HepG2 (cell line): ENCODE data around the gene GNAI2. TPM values are rescaled to one million over a fixed set of nuclear protein-coding genes. Genes with fewer than 3 reads are reported as not detected.

Experiments
- ARHGAP35 ChIP-seq: sonication (generic); formaldehyde crosslinking; IDR thresholded peaks from 2 replicates; pipeline ENCODE4 v1.9.0; 2022; ENCODE audit warnings: mild to moderate bottlenecking, inconsistent platforms, moderate library complexity, missing genetic modification reagents, borderline replicate concordance
- MAZ ChIP-seq, 2 experiments: sonication (generic) in 1 of 2; formaldehyde crosslinking in 1 of 2; IDR thresholded peaks; 2 replicates each; pipeline versions ENCODE4 v1.5.0 to v1.6.1; 2012 to 2020; ENCODE audit warnings: low read depth in 2 of 2, mild to moderate bottlenecking in 2 of 2, borderline replicate concordance in 1 of 2, improper control_type of control experiment in 1 of 2, low read length in 1 of 2, missing genetic modification reagents in 1 of 2, moderate library complexity in 1 of 2
- NRL ChIP-seq: sonication (generic); formaldehyde crosslinking; IDR thresholded peaks from 2 replicates; pipeline ENCODE4 v1.5.0; 2020; ENCODE audit warnings: missing genetic modification reagents, mild to moderate bottlenecking, moderate library complexity, borderline replicate concordance
- POLR2AphosphoS5 ChIP-seq: IDR thresholded peaks from 2 replicates; pipeline ENCODE4 v1.6.1; 2012; ENCODE audit warnings: low read depth, low read length
- RFX1 ChIP-seq: fragments of 450-650 bp; IDR thresholded peaks from 2 replicates; pipeline ENCODE4 v1.6.1; 2017
- SALL1 ChIP-seq: sonication (generic); formaldehyde crosslinking; IDR thresholded peaks from 2 replicates; pipeline ENCODE4 v1.8.0; 2022; ENCODE audit warnings: mild to moderate bottlenecking, missing genetic modification reagents
- SMYD3 ChIP-seq: sonication (generic); formaldehyde crosslinking; IDR thresholded peaks from 2 replicates; pipeline ENCODE4 v1.8.1; 2023; ENCODE audit warnings: mild to moderate bottlenecking, missing genetic modification reagents
- TRIM24 ChIP-seq: sonication (generic); formaldehyde crosslinking; IDR thresholded peaks from 2 replicates; pipeline ENCODE4 v1.8.0; 2022; ENCODE audit warnings: mild to moderate bottlenecking, missing genetic modification reagents
- ZBTB7B ChIP-seq: sonication (generic); formaldehyde crosslinking; IDR thresholded peaks from 2 replicates; pipeline ENCODE4 v1.4.0; 2020; ENCODE audit warnings: missing genetic modification reagents
- ZNF549 ChIP-seq: sonication (generic); formaldehyde crosslinking; IDR thresholded peaks from 2 replicates; pipeline ENCODE4 v1.5.0; 2020; ENCODE audit warnings: missing genetic modification reagents
- ZNF678 ChIP-seq: sonication (generic); formaldehyde crosslinking; IDR thresholded peaks from 2 replicates; pipeline ENCODE4 v1.4.0; 2020; ENCODE audit warnings: mild to moderate bottlenecking, missing genetic modification reagents
- polyA plus RNA-seq, 8 experiments: library from polyadenylated mRNA; depleted of rRNA in 3 of 8; stranded (reverse) in 7 of 8; unstranded in 1 of 8; fragments of >200 nt; fragmentation: Illumina TruSeq in 4 of 8; extraction: Trizol in 4 of 8; gene quantifications; 2 replicates each; pipeline versions ENCODE4 v1.2.1 to v1.2.3, GENCODE V29; 2011 to 2016; ENCODE audit warnings: low read depth in 4 of 8, missing spikeins in 1 of 8, mixed read lengths in 1 of 8; ENCODE audit not compliant: insufficient read depth in 1 of 8
- total RNA-seq, 5 experiments: library from RNA; depleted of rRNA; stranded (reverse); fragments of >200 nt; fragmentation: Illumina TruSeq; extraction: Trizol; gene quantifications; 2 replicates each; pipeline ENCODE4 v1.2.3, GENCODE V29; 2016; ENCODE audit warnings: low read depth in 1 of 5
- TF ChIP-seq, protein P1 (sequence below): IDR thresholded peaks from 2 replicates; pipeline ENCODE4 v1.6.1; 2012; ENCODE audit warnings: low read depth, low read length, improper control_type of control experiment
- TF ChIP-seq, protein P2 (sequence below): sonication (generic); formaldehyde crosslinking; IDR thresholded peaks from 2 replicates; pipeline ENCODE4 v1.8.1; 2022; ENCODE audit warnings: mild to moderate bottlenecking, missing genetic modification reagents
- TF ChIP-seq, protein P3 (sequence below): sonication (generic); formaldehyde crosslinking; IDR thresholded peaks from 2 replicates; pipeline ENCODE4 v1.9.0; 2021; ENCODE audit warnings: missing genetic modification reagents, mild to moderate bottlenecking, borderline replicate concordance
- TF ChIP-seq, protein P4 (sequence below): sonication (generic); formaldehyde crosslinking; IDR thresholded peaks from 2 replicates; pipeline ENCODE4 v1.5.0; 2020; ENCODE audit warnings: mild to moderate bottlenecking, missing genetic modification reagents, moderate library complexity
- TF ChIP-seq, protein P5 (sequence below): sonication (generic); formaldehyde crosslinking; IDR thresholded peaks from 2 replicates; pipeline ENCODE4 v1.4.0; 2020; ENCODE audit warnings: missing genetic modification reagents
- TF ChIP-seq, protein P6 (sequence below): sonication (generic); formaldehyde crosslinking; IDR thresholded peaks from 2 replicates; pipeline ENCODE4 v1.4.0; 2020; ENCODE audit warnings: low read depth, missing genetic modification reagents

Gene GNAI2
- total and polyA plus RNA-seq, 2 of the 13 experiments (the other 11 are each of a cell fraction or from before 2014, with no cell fraction given), result 51.1 to 66.2 TPM

DNA sequence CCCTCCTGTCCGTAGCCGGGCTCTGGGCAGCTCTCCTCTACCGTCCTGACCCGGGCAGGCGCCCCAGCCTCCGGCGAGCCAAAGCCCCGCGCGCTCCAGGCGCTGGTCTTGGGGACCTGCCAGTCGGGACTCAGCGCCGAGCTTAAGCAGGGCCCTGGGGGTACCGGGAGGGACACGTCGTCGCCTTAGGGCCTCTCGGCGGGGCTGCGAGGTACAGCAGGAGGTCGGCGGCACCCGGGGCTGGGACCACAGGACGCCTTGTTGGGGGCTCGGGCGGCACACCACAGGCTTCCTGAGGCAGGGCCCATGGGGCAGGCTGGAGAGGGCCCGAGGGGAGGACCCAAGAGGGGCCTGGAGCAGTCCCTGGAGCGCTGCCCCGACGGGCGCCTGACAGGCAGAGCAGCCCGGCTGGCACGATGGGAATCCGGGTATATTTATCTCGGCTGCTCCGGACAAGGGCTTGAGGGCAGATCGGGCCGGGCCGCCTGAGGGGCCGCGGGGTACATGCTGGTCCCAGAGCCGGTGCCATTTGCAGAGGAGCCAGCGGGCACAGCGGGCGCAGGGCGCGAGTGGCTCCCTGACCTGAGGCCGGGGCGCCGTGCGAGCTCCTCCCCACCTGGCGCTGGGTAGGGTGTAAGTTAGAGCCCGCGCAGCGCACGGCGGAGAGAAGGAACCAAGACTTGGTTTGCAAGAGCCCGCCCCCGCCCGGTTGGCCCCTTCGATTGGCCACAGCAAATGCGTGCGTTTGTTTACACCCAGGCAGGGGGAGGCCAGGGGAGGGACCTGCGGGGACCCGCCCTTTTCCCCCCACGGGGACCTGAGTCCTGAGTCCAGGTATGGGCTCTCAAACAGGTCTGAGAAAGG lies 30.4 kb upstream of the GNAI2 start (continued):
- TF ChIP-seq, protein P1, sequence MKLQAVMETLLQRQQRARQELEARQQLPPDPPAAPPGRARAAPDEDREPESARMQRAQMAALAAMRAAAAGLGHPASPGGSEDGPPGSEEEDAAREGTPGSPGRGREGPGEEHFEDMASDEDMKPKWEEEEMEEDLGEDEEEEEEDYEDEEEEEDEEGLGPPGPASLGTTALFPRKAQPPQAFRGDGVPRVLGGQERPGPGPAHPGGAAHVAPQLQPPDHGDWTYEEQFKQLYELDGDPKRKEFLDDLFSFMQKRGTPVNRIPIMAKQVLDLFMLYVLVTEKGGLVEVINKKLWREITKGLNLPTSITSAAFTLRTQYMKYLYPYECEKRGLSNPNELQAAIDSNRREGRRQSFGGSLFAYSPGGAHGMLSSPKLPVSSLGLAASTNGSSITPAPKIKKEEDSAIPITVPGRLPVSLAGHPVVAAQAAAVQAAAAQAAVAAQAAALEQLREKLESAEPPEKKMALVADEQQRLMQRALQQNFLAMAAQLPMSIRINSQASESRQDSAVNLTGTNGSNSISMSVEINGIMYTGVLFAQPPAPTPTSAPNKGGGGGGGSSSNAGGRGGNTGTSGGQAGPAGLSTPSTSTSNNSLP, result no peak
- TF ChIP-seq TRIM24 (no peak), POLR2AphosphoS5 (peak; percentile 55), MAZ (IDR thresholded peaks at IDR 0.05; ENCODE audit: borderline replicate concordance, low read depth, low read length) (peak; percentile 43; the same call in 1 of the 2 replicates), MAZ (CRISPR knock-in tag; IDR thresholded peaks at IDR 0.05; ENCODE audit: low read depth) (peak; percentile 38; the same call in 1 of the 2 replicates), SMYD3 (CRISPR knock-in tag) (no peak), ZBTB7B (CRISPR knock-in tag) (peak; percentile 55; the same call in 1 of the 2 replicates), RFX1 (no peak), ARHGAP35 (CRISPR knock-in tag) (no peak; the same call in 1 of the 2 replicates), ZNF678 (CRISPR knock-in tag) (no peak), NRL (CRISPR knock-in tag) (peak; percentile 4; the same call in 1 of the 2 replicates), ZNF549 (CRISPR knock-in tag) (no peak), SALL1 (CRISPR knock-in tag) (peak; percentile 37)
- TF ChIP-seq, protein P2, sequence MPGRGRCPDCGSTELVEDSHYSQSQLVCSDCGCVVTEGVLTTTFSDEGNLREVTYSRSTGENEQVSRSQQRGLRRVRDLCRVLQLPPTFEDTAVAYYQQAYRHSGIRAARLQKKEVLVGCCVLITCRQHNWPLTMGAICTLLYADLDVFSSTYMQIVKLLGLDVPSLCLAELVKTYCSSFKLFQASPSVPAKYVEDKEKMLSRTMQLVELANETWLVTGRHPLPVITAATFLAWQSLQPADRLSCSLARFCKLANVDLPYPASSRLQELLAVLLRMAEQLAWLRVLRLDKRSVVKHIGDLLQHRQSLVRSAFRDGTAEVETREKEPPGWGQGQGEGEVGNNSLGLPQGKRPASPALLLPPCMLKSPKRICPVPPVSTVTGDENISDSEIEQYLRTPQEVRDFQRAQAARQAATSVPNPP (CRISPR knock-in tag), result no peak
- TF ChIP-seq, protein P3, sequence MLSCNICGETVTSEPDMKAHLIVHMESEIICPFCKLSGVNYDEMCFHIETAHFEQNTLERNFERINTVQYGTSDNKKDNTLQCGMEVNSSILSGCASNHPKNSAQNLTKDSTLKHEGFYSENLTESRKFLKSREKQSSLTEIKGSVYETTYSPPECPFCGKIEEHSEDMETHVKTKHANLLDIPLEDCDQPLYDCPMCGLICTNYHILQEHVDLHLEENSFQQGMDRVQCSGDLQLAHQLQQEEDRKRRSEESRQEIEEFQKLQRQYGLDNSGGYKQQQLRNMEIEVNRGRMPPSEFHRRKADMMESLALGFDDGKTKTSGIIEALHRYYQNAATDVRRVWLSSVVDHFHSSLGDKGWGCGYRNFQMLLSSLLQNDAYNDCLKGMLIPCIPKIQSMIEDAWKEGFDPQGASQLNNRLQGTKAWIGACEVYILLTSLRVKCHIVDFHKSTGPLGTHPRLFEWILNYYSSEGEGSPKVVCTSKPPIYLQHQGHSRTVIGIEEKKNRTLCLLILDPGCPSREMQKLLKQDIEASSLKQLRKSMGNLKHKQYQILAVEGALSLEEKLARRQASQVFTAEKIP (CRISPR knock-in tag), result no peak
- TF ChIP-seq, protein P4, sequence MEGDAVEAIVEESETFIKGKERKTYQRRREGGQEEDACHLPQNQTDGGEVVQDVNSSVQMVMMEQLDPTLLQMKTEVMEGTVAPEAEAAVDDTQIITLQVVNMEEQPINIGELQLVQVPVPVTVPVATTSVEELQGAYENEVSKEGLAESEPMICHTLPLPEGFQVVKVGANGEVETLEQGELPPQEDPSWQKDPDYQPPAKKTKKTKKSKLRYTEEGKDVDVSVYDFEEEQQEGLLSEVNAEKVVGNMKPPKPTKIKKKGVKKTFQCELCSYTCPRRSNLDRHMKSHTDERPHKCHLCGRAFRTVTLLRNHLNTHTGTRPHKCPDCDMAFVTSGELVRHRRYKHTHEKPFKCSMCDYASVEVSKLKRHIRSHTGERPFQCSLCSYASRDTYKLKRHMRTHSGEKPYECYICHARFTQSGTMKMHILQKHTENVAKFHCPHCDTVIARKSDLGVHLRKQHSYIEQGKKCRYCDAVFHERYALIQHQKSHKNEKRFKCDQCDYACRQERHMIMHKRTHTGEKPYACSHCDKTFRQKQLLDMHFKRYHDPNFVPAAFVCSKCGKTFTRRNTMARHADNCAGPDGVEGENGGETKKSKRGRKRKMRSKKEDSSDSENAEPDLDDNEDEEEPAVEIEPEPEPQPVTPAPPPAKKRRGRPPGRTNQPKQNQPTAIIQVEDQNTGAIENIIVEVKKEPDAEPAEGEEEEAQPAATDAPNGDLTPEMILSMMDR (CRISPR knock-in tag), result 0 out of 2 replicates have a peak, but pooled peaks have one; percentile 3
- TF ChIP-seq, protein P5, sequence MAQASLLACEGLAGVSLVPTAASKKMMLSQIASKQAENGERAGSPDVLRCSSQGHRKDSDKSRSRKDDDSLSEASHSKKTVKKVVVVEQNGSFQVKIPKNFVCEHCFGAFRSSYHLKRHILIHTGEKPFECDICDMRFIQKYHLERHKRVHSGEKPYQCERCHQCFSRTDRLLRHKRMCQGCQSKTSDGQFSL (CRISPR knock-in tag), result peak; percentile 81
- TF ChIP-seq, protein P6, sequence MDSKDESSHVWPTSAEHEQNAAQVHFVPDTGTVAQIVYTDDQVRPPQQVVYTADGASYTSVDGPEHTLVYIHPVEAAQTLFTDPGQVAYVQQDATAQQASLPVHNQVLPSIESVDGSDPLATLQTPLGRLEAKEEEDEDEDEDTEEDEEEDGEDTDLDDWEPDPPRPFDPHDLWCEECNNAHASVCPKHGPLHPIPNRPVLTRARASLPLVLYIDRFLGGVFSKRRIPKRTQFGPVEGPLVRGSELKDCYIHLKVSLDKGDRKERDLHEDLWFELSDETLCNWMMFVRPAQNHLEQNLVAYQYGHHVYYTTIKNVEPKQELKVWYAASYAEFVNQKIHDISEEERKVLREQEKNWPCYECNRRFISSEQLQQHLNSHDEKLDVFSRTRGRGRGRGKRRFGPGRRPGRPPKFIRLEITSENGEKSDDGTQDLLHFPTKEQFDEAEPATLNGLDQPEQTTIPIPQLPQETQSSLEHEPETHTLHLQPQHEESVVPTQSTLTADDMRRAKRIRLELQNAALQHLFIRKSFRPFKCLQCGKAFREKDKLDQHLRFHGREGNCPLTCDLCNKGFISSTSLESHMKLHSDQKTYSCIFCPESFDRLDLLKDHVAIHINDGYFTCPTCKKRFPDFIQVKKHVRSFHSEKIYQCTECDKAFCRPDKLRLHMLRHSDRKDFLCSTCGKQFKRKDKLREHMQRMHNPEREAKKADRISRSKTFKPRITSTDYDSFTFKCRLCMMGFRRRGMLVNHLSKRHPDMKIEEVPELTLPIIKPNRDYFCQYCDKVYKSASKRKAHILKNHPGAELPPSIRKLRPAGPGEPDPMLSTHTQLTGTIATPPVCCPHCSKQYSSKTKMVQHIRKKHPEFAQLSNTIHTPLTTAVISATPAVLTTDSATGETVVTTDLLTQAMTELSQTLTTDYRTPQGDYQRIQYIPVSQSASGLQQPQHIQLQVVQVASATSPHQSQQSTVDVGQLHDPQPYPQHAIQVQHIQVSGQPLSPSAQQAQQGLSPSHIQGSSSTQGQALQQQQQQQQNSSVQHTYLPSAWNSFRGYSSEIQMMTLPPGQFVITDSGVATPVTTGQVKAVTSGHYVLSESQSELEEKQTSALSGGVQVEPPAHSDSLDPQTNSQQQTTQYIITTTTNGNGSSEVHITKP (CRISPR knock-in tag), result no peak
